ENCODE measurements around the gene MRTFA. TPM values are rescaled to one million over a fixed set of nuclear protein-coding genes. Genes with fewer than 3 reads are reported as not detected.

MRTFA gene
- total and polyA plus RNA-seq, 8 donors, result 11.1 to 706 (median 61.2) TPM

- Histone ChIP-seq H3K27me3 (no peaks in the 10 kb centered on the region), H3K36me3 (no peaks in the 10 kb centered on the region), H3K4me1 (peaks cover 0 to 32% (median 14%) of the 10 kb centered on the region in 4 donors), H3K9me3 (no peaks in the 10 kb centered on the region), H3K27ac (peak overlapping the region in 2 of 5 donors; percentile 45 to 49), H3K4me3 (no peak overlapping the region)
- WGBS, 5 donors, result 64 to 84% (median 75%) methylated on average over 2 of the region's 2 CpGs
- DNase-seq, result no peak
- intact Hi-C loops (cut with DNase I; ENCODE audit: low total_unique reads), result no loop called here
- TF ChIP-seq CTCF (IDR thresholded peaks at IDR 0.05), result no peak
- TF ChIP-seq POLR2A (IDR thresholded peaks at IDR 0.05), result no peak
- no peak for TF ChIP-seq EP300 (IDR thresholded peaks at IDR 0.05)
- no peak for TF ChIP-seq POLR2AphosphoS5 (IDR thresholded peaks at IDR 0.05)
Measured at GRCh38 chr22:40572976-40573375, 63.5 kb downstream of the MRTFA start.

- TF ChIP-seq POLR2AphosphoS5 (IDR thresholded peaks at IDR 0.05), result no peak
- no peak for TF ChIP-seq CTCF (IDR thresholded peaks at IDR 0.05)
- no peak for TF ChIP-seq POLR2A (IDR thresholded peaks at IDR 0.05)
- no peak for TF ChIP-seq EP300 (IDR thresholded peaks at IDR 0.05)
- no peak for DNase-seq
- no peak overlapping the region for H3K4me3 ChIP-seq
- H3K9me3 ChIP-seq, result no peaks in the 10 kb centered on the region
- intact Hi-C loops (cut with DNase I; ENCODE audit: low total_unique reads), result no loop called here
- no peaks in the 10 kb centered on the region for H3K36me3 ChIP-seq
- 98 to 100% (median 99%) methylated on average over 3 of the region's 3 CpGs for WGBS, 5 donors
- no peak overlapping the region for H3K27ac ChIP-seq
- peaks cover 0 to 38% (median 18%) of the 10 kb centered on the region in 4 donors for H3K4me1 ChIP-seq
- H3K27me3 ChIP-seq, result no peaks in the 10 kb centered on the region
Measured at GRCh38 chr22:40571887-40572286, 64.6 kb downstream of the MRTFA start.

GRCh38 chr22:40567626-40568328, 68.7 kb downstream of the MRTFA start:
- TF ChIP-seq POLR2A (IDR thresholded peaks at IDR 0.05) (no peak), CTCF (IDR thresholded peaks at IDR 0.05) (no peak), POLR2AphosphoS5 (IDR thresholded peaks at IDR 0.05) (no peak), EP300 (IDR thresholded peaks at IDR 0.05) (no peak)
- no peak overlapping the region for H3K4me3 ChIP-seq
- H3K36me3 ChIP-seq, result no peaks in the 10 kb centered on the region
- no peaks in the 10 kb centered on the region for H3K9me3 ChIP-seq
- DNase-seq, result no peak
- no peak overlapping the region for H3K27ac ChIP-seq
- WGBS, 5 donors, result 79 to 93% (median 80%) methylated on average over 1 of the region's 1 CpG
- H3K27me3 ChIP-seq, result no peaks in the 10 kb centered on the region
- peaks cover 0 to 29% (median 12%) of the 10 kb centered on the region in 4 donors for H3K4me1 ChIP-seq
- intact Hi-C loops (cut with DNase I; ENCODE audit: low total_unique reads), result no loop called here

GRCh38 chr22:40567106-40567505, 69.4 kb downstream of the MRTFA start:
- no peaks in the 10 kb centered on the region for H3K9me3 ChIP-seq
- TF ChIP-seq CTCF (IDR thresholded peaks at IDR 0.05) (no peak), POLR2AphosphoS5 (IDR thresholded peaks at IDR 0.05) (no peak), EP300 (IDR thresholded peaks at IDR 0.05) (no peak), POLR2A (IDR thresholded peaks at IDR 0.05) (no peak)
- peaks cover 0 to 29% (median 9%) of the 10 kb centered on the region in 4 donors for H3K4me1 ChIP-seq
- H3K4me3 ChIP-seq, result no peak overlapping the region
- no peak overlapping the region for H3K27ac ChIP-seq
- no peaks in the 10 kb centered on the region for H3K36me3 ChIP-seq
- H3K27me3 ChIP-seq, result no peaks in the 10 kb centered on the region
- intact Hi-C loops (cut with DNase I; ENCODE audit: low total_unique reads), result no loop called here
- DNase-seq, result no peak
- 94 to 99% (median 95%) methylated on average over 3 of the region's 3 CpGs for WGBS, 5 donors
